Motor neuron (in vitro differentiated cells): ENCODE results near the gene RHNO1. TPM values are rescaled to one million over a fixed set of nuclear protein-coding genes. Genes with fewer than 3 reads are reported as not detected.
A peak's percentile ranks its signal among the peaks of the same experiment; 100 is the strongest.
"Not testable (repeated sequence)": the region's sequence is repeated elsewhere in the genome, so short reads cannot be mapped to it uniquely, and the experiment has no call there.

Source experiments
- ATAC-seq, 8 experiments: fragments of 200-7000 bp; cut with Tn5 transposase; replicated peaks in 6 of 8; 2 replicates each; pipeline ENCODE4 v1.8.0; 2021; ENCODE audit warnings: mild to moderate bottlenecking in 8 of 8, moderate library complexity in 8 of 8
- H3K27ac ChIP-seq, 2 donors: fragments of 250-450 bp; sonication (Bioruptor Pico); 2 replicates each; pipeline ENCODE4 v1.9.0; 2021; ENCODE audit warnings: antibody characterized with exemption in 2 of 2, mild to moderate bottlenecking in 2 of 2, moderate library complexity in 1 of 2
- H3K4me1 ChIP-seq, 2 donors: fragments of 250-450 bp; sonication (Bioruptor Pico); replicated peaks in 1 of 2; 2 replicates each; pipeline ENCODE4 v1.6.1; 2021; ENCODE audit warnings: antibody characterized with exemption in 2 of 2, mild to moderate bottlenecking in 2 of 2, moderate library complexity in 1 of 2
- H3K4me3 ChIP-seq, 5 donors: fragments of 250-450 bp; sonication (Bioruptor Pico); 2 replicates each; pipeline ENCODE4 v1.9.0; 2021; ENCODE audit warnings: antibody characterized with exemption in 5 of 5, mild to moderate bottlenecking in 5 of 5, moderate library complexity in 4 of 5
- WGBS, 10 experiments: fragments of 450-650 bp; shearing (Covaris generic); methylation state at CpG; one replicate each; pipeline ENCODE4 v1.0.0; 2022; 5-methylcytosine and 5-hydroxymethylcytosine counted together
- in situ Hi-C, 9 experiments: fragments of 400-800 bp; cut with MboI; loops; one replicate each; pipeline ENCODE4 v1.15.0; 2021; ENCODE audit warnings: low sequenced_read_pairs in 9 of 9, low pct_unique_long_range_greater_than_20kb in 2 of 9; ENCODE audit not compliant: unreplicated experiment in 9 of 9
- total RNA-seq, 8 experiments: library from RNA; unstranded; fragments of 300-600 nt; gene quantifications; 2 replicates each; pipeline versions ENCODE4 v1.2.3 to v1.2.4, GENCODE V29; 2022

The RHNO1 gene
- total RNA-seq, 8 experiments from 2014 or later: 9.8 to 37.6 (median 28.9) TPM

- in situ Hi-C loops: loop anchor here in 4 of 9 experiments (25.0 kb wide), 1 partner anchor 174 kb away; no protein-coding TSS in a partner anchor
- not testable (repeated sequence) for ATAC-seq, H3K4me1 ChIP-seq, H3K27ac ChIP-seq, H3K4me3 ChIP-seq
- 80 to 100% (median 88%) methylated on average over 1 to 5 of the region's 7 CpGs; no CpG with 5 or more reads in 2 of the 10 experiments for WGBS, 10 experiments
These were observed 13.6 kb upstream of the RHNO1 start for GRCh38 chr12:2863402-2863801.

DNA sequence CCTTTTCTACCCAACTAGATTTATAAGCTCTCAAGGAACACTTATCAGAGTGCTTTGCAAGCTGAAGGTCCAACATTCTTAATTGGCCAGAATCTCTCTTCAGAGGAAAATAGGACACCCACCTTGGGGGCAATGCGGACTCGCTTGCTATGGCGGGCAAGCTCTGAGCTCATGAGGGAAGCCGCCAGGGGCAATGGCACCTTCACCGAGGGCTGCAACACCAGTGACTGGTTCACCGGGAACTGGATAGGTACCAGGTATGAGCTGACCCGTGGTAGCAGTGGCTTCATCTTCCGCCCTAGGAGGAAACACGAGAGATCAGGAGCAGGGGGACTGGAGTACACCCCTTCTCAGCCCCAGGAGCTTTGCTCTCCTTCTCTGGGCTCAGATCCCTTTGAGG is 12.8 kb upstream of the RHNO1 start:
- in situ Hi-C loops: loop anchor here in 4 of 9 experiments (25.0 kb wide), 1 partner anchor 173 kb away; no protein-coding TSS in a partner anchor
- 95 to 100% (median 96%) methylated on average over 4 to 7 of the region's 9 CpGs; no CpG with 5 or more reads in 4 of the 10 experiments for WGBS, 10 experiments
- no peak for ATAC-seq

GRCh38 chr12:2868986-2869632 is 7.9 kb upstream of the RHNO1 start:
- WGBS, 10 experiments: 37 to 100% (median 80%) methylated on average over 1 to 5 of the region's 9 CpGs; no CpG with 5 or more reads in 1 of the 10 experiments
- not testable (repeated sequence) for H3K4me3 ChIP-seq, H3K4me1 ChIP-seq, H3K27ac ChIP-seq
- in situ Hi-C loops: loop anchor here in 4 of 9 experiments (25.0 kb wide), 1 partner anchor 168 kb away; no protein-coding TSS in a partner anchor
- peak in 2 of 8 experiments; percentile 91 to 94 for ATAC-seq

More for the DNA sequence above, 12.8 kb upstream of the RHNO1 start:
- Histone ChIP-seq H3K27ac (no peak overlapping the region), H3K4me1 (no peaks in the 10 kb centered on the region), H3K4me3 (no peak overlapping the region)

- peak in 4 of 8 experiments; percentile 24 to 78 (median 66) for ATAC-seq
- in situ Hi-C loops: no loop called here
- H3K4me3 ChIP-seq: peak overlapping the region; percentile 89 to 99 (median 96)
- peaks cover 10% of the 10 kb centered on the region in 2 donors for H3K4me1 ChIP-seq
- 0 to 29% (median 13%) methylated on average over 1 to 9 of the region's 38 CpGs; no CpG with 5 or more reads in 2 of the 10 experiments for WGBS, 10 experiments
- H3K27ac ChIP-seq: peak overlapping the region in 1 of 2 donors; percentile 86
These were observed 484 bp upstream of the RHNO1 start for GRCh38 chr12:2876431-2877046.

DNA sequence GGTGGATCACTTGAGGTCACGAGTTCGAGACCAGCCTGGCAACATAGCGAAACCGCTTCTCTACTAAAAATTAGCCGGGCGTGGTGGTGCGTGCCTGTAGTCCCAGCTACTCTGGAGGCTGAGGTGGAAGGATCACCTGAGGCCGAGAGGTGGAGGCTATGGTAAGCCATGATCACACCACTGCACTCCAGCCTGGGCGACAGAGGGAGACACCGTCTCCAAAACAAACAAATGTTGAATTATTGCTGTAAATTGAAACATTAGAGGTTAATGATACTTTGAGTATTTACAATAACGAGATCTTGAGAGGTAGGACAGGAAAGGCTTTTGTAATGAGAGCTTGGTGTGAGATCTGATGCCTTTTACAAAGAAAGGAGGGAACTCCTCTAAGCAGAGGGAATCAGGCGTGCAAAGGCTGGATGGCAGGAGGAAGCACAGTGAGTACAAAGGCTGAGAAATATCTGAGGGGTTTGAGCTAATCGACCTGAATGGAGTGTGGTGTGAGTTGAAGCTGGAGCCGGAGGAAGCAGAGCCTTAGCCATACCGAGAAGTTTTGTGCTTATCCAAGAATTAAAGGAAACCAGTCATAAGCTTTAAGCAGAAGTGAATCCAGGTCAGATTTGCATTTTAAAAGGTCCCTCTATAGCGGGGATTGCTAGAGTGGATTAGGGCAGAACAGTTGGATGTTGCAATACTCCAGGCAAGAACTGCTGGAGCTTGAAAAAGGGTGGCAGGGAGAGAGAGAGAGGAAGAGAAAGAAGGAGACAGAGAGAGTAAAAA is 1.1 kb downstream of the RHNO1 start:
- ATAC-seq: peak in 6 of 8 experiments; percentile 4 to 51 (median 40)
- in situ Hi-C loops: no loop called here
- peak overlapping the region; percentile 89 to 99 (median 96) for H3K4me3 ChIP-seq
- peak overlapping the region; percentile 86 to 88 for H3K27ac ChIP-seq
- 0 to 71% (median 20%) methylated on average over 2 to 8 of the region's 16 CpGs for WGBS, 10 experiments
- H3K4me1 ChIP-seq: peaks cover 10% of the 10 kb centered on the region in 2 donors

GRCh38 chr12:2879853-2880252 is 2.8 kb downstream of the RHNO1 start:
- Histone ChIP-seq H3K27ac (no peak overlapping the region), H3K4me1 (peaks cover 10% of the 10 kb centered on the region in 2 donors), H3K4me3 (no peak overlapping the region)
- ATAC-seq: no peak
- 100% methylated on average over 1 to 3 of the region's 3 CpGs; no CpG with 5 or more reads in 1 of the 10 experiments for WGBS, 10 experiments
- in situ Hi-C loops: loop anchor here in 1 of 9 experiments (10.0 kb wide), 1 partner anchor 155 kb away; no protein-coding TSS in a partner anchor

DNA sequence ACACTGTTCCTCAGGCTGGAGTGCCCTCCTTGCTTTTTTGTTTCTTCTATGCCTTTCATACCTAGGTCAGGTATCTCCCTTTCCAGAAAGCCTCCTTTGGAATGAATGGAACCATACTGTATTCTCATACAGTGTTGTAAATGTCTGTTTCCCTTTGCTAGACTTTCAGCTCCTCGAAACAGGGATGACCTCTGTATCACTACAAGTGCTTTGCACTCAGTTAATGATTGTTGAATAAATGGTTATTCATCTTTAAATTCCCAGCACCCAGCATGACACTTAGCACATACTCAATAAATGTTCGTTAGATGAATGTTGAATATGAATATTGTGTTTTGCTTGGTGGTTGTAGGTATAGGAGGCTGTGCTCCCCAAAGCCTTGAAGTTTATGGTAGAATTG is 7.8 kb downstream of the RHNO1 start:
- in situ Hi-C loops: loop anchor here in 1 of 9 experiments (10.0 kb wide), 1 partner anchor 150 kb away; no protein-coding TSS in a partner anchor
- no peak overlapping the region for H3K4me3 ChIP-seq
- 14 to 100% (median 73%) methylated on average over 1 to 2 of the region's 2 CpGs; no CpG with 5 or more reads in 3 of the 10 experiments for WGBS, 10 experiments
- no peak for ATAC-seq
- peaks cover 3 to 4% of the 10 kb centered on the region in 2 donors for H3K4me1 ChIP-seq
- H3K27ac ChIP-seq: no peak overlapping the region

DNA sequence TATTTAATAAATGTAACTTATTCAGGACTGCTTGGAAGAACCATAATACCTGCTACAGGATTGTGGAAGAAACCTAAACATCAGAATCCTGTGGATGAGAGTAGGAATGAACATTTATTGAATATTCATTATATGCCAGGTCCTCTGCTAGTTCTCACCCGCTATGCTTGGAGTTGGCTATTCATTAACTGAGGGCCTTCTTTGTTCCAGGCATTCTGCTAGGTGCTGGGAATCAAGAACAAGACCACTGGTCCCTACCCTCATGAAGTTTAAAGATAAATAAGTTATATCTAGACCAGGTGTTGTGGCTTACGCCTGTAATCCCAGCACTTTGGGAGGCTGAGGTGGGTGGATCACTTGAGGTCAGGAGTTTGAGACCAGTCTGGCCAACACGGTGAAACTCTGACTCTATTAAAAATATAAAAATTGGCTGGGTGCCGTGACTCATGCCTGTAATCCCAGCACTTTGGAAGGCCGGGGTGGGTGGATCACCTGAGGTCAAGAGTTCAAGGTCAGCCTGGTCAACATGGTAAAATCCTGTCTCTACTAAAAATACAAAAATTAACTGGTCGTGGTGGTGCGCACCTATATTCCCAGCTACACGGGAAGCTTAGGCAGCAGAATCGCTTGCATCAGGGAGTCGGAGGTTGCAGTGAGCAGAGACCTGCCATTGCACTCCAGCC is 9.9 kb downstream of the RHNO1 start:
- ATAC-seq: no peak
- WGBS, 10 experiments: 80 to 100% (median 96%) methylated on average over 1 to 7 of the region's 10 CpGs; no CpG with 5 or more reads in 3 of the 10 experiments

DNA sequence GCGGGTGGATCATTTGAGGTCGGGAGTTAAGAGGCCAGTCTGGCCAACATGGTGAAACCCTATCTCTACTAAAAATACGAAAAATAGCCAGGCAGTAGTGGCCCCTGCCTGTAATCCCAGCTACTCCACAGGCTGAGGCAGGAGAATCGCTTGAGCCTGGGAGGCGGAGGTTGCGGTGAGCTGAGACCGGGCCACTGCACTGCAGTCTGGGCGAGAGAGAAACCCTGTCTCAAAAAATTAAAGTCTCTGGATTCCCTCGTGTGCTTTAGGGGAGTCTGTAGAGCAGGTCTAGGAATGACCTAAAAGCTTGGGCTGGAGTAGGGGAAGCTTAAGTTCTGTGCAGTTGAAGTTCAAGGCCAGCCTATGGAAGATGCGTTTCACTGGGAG is 13.0 kb downstream of the RHNO1 start:
- Histone ChIP-seq H3K4me3 (peak overlapping the region; percentile 55 to 81 (median 63)), H3K4me1 (peaks cover 8 to 11% of the 10 kb centered on the region in 2 donors), H3K27ac (peak overlapping the region; percentile 79 to 87)
- in situ Hi-C loops: no loop called here
- ATAC-seq: no peak
- 60 to 90% (median 76%) methylated on average over 2 to 8 of the region's 10 CpGs; no CpG with 5 or more reads in 5 of the 10 experiments for WGBS, 10 experiments

More for the DNA sequence above, 9.9 kb downstream of the RHNO1 start:
- no peak overlapping the region for H3K27ac ChIP-seq
- H3K4me1 ChIP-seq: peaks cover 8 to 9% of the 10 kb centered on the region in 2 donors
- no peak overlapping the region for H3K4me3 ChIP-seq
- in situ Hi-C loops: loop anchor here in 1 of 9 experiments (10.0 kb wide), 1 partner anchor 148 kb away; no protein-coding TSS in a partner anchor

- peak within 1 kb of the TSS; percentile 55 to 81 (median 63) for H3K4me3 ChIP-seq
- H3K27ac ChIP-seq: peak within 1 kb of the TSS; percentile 79 to 87
- H3K4me1 ChIP-seq: peaks cover 8 to 13% of the 10 kb centered on the region in 2 donors
- peak; percentile 88 to 95 (median 93) for ATAC-seq
- 0% methylated on average over 1 to 4 of the region's 83 CpGs; no CpG with 5 or more reads in 5 of the 10 experiments for WGBS, 10 experiments
- in situ Hi-C loops: no loop called here
These were observed 13.6 kb downstream of the RHNO1 start, which contains the start of gene TULP3 for GRCh38 chr12:2890388-2891239. Gene TULP3 (plus strand): TSS chr12:2890891. CDS start chr12:2890948, 57 bp downstream.
